ENCODE results near the gene MTFMT.

Gene MTFMT

GRCh38 chr15:64960153-64960552 lies 69.3 kb downstream of the MTFMT start:
- H3F3A ChIP-seq (ENCODE audit: low read depth): no peaks in the 10 kb centered on the region

DNA sequence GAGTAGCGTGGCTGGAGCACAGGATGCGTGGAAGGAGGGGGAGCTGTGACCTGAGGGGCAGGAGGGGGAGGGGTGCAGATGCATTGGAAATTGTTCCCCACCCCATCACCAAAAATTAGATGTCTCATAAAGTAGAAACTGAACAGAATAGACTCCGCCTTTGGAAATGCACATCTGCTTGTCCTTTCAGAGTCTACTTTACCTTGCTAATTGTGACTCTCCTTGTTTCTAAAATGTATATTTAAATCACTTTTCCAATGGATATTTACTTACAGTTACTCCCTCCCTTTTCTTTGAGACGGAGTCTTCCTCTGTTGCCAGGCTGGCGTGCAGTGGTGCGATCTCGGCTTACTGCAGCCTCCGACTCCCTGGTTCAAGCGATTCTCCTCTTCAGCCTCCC lies 70.3 kb downstream of the MTFMT start:
- no peaks in the 10 kb centered on the region for H4K20me1 ChIP-seq (ENCODE audit: insufficient read depth, low read length, poor library complexity, severe bottlenecking)
- no peak overlapping the region for H2AFZ ChIP-seq (ENCODE audit: low read length)
- no peaks in the 10 kb centered on the region for H3F3A ChIP-seq (ENCODE audit: low read depth)
- no peaks in the 10 kb centered on the region for H3K4me1 ChIP-seq (ENCODE audit: insufficient read depth, low read length, poor library complexity, severe bottlenecking)
- H3K9ac ChIP-seq (ENCODE audit: low read depth, low read length, poor library complexity, severe bottlenecking): no peak overlapping the region
- no peak overlapping the region for H3K4me2 ChIP-seq (ENCODE audit: low read depth, low read length, poor library complexity, severe bottlenecking)
- no peaks in the 10 kb centered on the region for H3K27me3 ChIP-seq (ENCODE audit: insufficient read depth, low read length, poor library complexity, severe bottlenecking)
- H3K4me3 ChIP-seq (ENCODE audit: low read length, poor library complexity, severe bottlenecking): no peak overlapping the region
- H3K36me3 ChIP-seq (ENCODE audit: insufficient read depth, low read length): peaks cover 68% of the 10 kb centered on the region; the same call in 1 of the 2 replicates
- no peaks in the 10 kb centered on the region for H3K9me3 ChIP-seq (ENCODE audit: insufficient read depth, low read depth, low read length)
- H3K79me2 ChIP-seq (ENCODE audit: insufficient read depth, low read length): no peaks in the 10 kb centered on the region
- no peaks in the 10 kb centered on the region for H3K9me2 ChIP-seq (replicated peaks; ENCODE audit: low read depth, low read length)
- TF ChIP-seq CTCF (conservative IDR thresholded peaks at IDR 0.05; ENCODE audit: low read length) (no peak), EZH2phosphoT487 (IDR thresholded peaks at IDR 0.05; ENCODE audit: borderline replicate concordance) (no peak)

More at GRCh38 chr15:64960153-64960552, 69.3 kb downstream of the MTFMT start:
- Histone ChIP-seq H3K9me2 (replicated peaks; ENCODE audit: low read depth, low read length) (no peaks in the 10 kb centered on the region), H3K4me1 (ENCODE audit: insufficient read depth, low read length, poor library complexity, severe bottlenecking) (no peaks in the 10 kb centered on the region), H4K20me1 (ENCODE audit: insufficient read depth, low read length, poor library complexity, severe bottlenecking) (no peaks in the 10 kb centered on the region), H3K4me2 (ENCODE audit: low read depth, low read length, poor library complexity, severe bottlenecking) (no peak overlapping the region), H3K79me2 (ENCODE audit: insufficient read depth, low read length) (no peaks in the 10 kb centered on the region), H3K36me3 (ENCODE audit: insufficient read depth, low read length) (peaks cover 77% of the 10 kb centered on the region; the same call in 1 of the 2 replicates), H2AFZ (ENCODE audit: low read length) (no peak overlapping the region), H3K4me3 (ENCODE audit: low read length, poor library complexity, severe bottlenecking) (no peak overlapping the region), H3K9ac (ENCODE audit: low read depth, low read length, poor library complexity, severe bottlenecking) (no peak overlapping the region), H3K9me3 (ENCODE audit: insufficient read depth, low read depth, low read length) (no peaks in the 10 kb centered on the region), H3K27me3 (ENCODE audit: insufficient read depth, low read length, poor library complexity, severe bottlenecking) (no peaks in the 10 kb centered on the region)
- TF ChIP-seq EZH2phosphoT487 (IDR thresholded peaks at IDR 0.05; ENCODE audit: borderline replicate concordance): no peak
- no peak for TF ChIP-seq CTCF (conservative IDR thresholded peaks at IDR 0.05; ENCODE audit: low read length)

GRCh38 chr15:64954395-64954794 lies 75.0 kb downstream of the MTFMT start:
- H4K20me1 ChIP-seq (ENCODE audit: insufficient read depth, low read length, poor library complexity, severe bottlenecking): no peaks in the 10 kb centered on the region
- H2AFZ ChIP-seq (ENCODE audit: low read length): no peak overlapping the region

More at GRCh38 chr15:64954395-64954794, 75.0 kb downstream of the MTFMT start:
- Histone ChIP-seq H3F3A (ENCODE audit: low read depth) (0 out of 2 replicates have a peak, but pooled peaks cover 5% of the 10 kb centered on the region), H3K9ac (ENCODE audit: low read depth, low read length, poor library complexity, severe bottlenecking) (no peak overlapping the region), H3K4me3 (ENCODE audit: low read length, poor library complexity, severe bottlenecking) (no peak overlapping the region), H3K4me2 (ENCODE audit: low read depth, low read length, poor library complexity, severe bottlenecking) (no peak overlapping the region), H3K9me3 (ENCODE audit: insufficient read depth, low read depth, low read length) (no peaks in the 10 kb centered on the region), H3K9me2 (replicated peaks; ENCODE audit: low read depth, low read length) (no peaks in the 10 kb centered on the region), H3K4me1 (ENCODE audit: insufficient read depth, low read length, poor library complexity, severe bottlenecking) (no peaks in the 10 kb centered on the region), H3K27me3 (ENCODE audit: insufficient read depth, low read length, poor library complexity, severe bottlenecking) (no peaks in the 10 kb centered on the region), H3K36me3 (ENCODE audit: insufficient read depth, low read length) (peaks cover 22% of the 10 kb centered on the region; the same call in 1 of the 2 replicates), H3K79me2 (ENCODE audit: insufficient read depth, low read length) (no peaks in the 10 kb centered on the region)
- TF ChIP-seq CTCF (conservative IDR thresholded peaks at IDR 0.05; ENCODE audit: low read length): no peak
- TF ChIP-seq EZH2phosphoT487 (IDR thresholded peaks at IDR 0.05; ENCODE audit: borderline replicate concordance): no peak
